NCI-H460 (cell line): ENCODE data around the gene TSKU. TPM values are rescaled to one million over a fixed set of nuclear protein-coding genes. Genes with fewer than 3 reads are reported as not detected.

Experiments
- DNase-seq: peaks from one replicate; pipeline ENCODE4 v3.0.0-alpha.2; 2016; ENCODE audit warnings: low read depth; ENCODE audit errors: extremely low read depth
- total RNA-seq: library from RNA; depleted of rRNA; stranded (reverse); fragments of >200 nt; shearing (Covaris generic); gene quantifications from 2 replicates; pipeline ENCODE4 v1.2.3, GENCODE V29; 2014; rRNA removed

TSKU gene
- total RNA-seq, 1 experiment from 2014 or later: 92.3 TPM

GRCh38 chr11:76841923-76842452 is 58.8 kb downstream of the TSKU start:
- DNase-seq: no peak

- DNase-seq: no peak
Measured at GRCh38 chr11:76843907-76844306, 60.8 kb downstream of the TSKU start.

GRCh38 chr11:76844511-76844910 is 61.4 kb downstream of the TSKU start:
- no peak for DNase-seq

DNA sequence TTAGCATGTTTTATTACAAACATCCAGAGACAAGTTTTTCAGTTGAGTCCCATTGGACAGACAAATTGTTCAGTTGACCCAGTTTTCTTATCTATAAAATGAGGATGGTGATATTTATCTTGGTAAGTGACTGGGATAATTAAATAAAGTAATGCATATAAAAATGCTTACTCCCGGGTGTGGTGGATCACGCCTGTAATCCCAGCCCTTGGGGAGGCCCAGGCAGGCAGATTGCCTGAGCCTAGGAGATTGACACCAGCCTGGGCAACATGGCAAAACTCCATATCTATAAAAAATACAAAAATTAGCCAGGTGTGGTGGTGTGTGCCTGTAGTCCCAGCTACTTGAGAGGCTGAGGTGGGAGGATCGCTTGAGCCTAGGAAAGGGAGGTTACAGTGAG is 61.9 kb downstream of the TSKU start:
- no peak for DNase-seq

- DNase-seq: no peak
Measured at GRCh38 chr11:76846441-76846840, 63.3 kb downstream of the TSKU start.

Other genes starting within 250 kb of the TSKU start
- gene LRRC32, start 112.6 kb upstream of the TSKU start, total RNA-seq: 0.05 TPM in 1 of 2 replicates, not detected in the other
- 14.6 and 16.3 TPM in 2 replicates for gene ACER3, start 77.6 kb downstream of the TSKU start, total RNA-seq